HG02610 (cell line): ENCODE data around the gene NECAB3.

Experiments used
- ATAC-seq: cut with Tn5 transposase; IDR thresholded peaks from one replicate; pipeline ENCODE4 v1.9.1; 2021; ENCODE audit warnings: mild to moderate bottlenecking, moderate library complexity; ENCODE audit not compliant: unreplicated experiment

NECAB3 gene

DNA sequence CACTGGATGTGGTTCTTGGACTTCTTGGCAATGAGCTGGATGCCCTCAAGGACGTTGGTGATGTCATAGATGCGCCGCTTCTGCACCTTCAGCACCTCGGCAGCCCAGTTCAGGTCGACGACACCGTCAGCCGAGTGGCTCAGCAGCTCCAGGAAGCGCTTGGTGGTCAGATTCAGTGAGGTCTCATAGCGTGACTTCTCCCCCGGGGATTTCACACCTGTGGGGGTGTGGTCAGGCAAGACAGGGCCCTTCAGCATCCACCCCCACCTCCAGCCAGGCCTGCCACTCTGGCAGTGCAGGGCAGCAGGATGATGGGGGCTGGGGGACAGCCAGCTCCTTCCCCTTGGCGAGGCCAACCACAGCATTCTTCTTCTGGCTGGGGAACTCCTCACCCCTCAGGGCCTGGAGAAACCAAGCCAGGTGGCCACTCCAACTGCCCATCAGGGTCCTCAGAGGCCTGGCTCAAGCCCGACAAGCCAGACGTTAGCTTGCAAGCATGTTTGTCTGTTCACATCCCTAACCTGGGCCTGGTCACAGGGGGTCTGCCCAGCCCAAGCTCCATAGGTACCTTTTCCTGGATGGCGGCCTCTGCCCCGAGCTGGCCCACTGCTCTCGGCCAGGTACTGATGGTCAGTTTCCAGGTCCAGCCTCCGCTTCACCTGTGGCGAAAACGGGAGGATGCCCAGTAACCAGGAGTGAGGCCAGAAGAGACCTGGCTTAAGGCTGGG, 5.7 kb upstream of the NECAB3 start:
- no peak for ATAC-seq

DNA sequence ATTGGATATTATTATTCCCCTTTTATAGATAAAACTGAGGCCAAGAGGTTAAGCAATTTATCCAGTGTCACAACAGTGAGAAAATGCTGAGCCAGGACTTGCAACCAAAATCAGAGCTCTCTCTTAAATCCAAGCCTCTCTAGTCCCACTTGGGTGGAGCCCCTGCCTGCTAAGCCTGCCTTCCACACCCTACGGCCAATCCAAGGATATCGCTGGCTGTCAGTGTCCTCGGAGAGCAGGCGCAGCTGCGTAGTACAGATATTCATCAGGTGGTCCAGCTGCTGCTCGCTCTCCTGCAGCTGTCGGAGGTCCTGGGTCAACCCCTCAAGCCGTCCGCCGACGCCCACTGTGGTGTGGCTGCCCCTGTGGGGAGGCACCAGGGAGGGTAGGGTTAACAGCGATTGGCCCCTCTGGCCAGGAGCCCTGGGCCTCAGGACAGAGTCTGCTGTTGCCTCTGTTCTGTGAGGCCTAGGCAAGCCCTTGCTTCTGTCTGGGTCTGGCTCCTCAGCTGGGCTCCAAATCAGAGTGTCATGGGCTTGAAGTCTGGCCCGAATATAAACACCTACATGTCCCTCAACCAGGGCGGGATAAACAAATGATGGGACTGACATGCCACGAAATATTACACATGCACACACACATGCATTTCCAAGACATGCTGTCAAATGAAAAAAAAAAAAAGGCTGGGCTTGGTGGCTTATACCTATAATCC, 3.9 kb upstream of the NECAB3 start:
- ATAC-seq, result no peak

DNA sequence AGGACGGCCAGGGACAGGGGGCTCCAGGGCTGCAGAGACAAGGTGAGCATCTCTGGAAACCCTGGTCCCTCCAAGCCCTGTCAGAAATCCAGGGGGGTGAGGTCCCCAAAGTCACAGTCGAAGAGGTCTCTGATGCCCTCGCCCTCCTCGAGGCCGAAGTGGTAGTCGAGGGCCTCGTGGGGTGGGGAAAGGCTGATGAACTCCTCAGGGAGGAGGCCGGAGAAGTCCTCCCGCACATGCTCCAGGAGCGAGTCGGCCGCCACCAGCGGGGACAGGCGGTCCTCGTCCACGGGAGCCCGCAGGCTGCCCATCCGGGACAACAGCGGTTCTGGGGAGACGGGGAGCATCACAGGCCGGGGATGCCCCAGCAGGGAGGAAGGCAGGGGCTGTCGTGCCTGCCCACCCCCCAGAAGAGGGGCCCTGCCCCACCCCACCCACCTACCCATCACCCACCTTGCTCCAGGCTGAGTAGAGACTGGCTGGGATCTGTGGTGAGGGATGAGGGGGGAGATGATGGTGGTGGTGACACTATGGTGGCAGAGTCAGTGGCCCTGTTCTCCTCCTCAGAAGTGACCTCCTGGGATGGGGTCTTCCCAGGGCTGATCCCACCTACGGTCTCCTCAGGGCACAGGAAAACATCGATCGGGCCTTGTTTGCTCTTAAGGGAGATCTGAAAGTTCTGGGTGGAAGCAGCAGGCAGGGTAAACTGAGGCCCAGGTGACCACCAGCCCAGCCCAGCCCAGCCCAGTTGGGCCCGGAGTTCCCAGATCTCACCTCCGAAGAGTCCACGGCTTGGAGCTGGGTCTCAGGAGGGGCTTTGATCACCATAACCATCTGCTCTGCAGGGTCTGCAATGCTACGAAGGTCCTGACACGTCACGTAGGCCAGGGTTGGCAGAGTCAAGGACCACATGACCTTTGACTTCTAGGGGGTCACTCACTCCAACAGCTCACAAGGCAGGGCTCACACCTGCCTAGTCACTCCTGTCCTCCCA, 2.7 kb upstream of the NECAB3 start:
- no peak for ATAC-seq

DNA sequence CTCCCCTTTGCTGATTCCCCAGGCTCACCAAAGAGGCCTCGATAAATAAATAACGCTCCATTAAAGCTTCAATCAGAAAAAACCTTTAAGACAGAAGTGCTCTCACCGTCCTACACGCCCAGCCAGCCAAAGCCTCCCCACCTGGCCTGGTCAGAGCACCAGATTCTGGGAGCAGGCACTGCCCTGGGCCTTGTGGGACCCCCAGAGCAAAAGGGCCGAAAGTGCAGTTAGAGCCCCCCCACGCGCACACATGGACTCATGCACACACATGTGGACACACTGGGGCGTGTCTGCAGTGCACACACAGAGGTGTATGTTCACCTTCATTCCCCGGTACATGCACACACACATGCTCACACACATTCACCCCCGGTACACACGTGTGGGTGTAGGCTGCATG, 1.9 kb upstream of the NECAB3 start:
- ATAC-seq, result no peak

DNA sequence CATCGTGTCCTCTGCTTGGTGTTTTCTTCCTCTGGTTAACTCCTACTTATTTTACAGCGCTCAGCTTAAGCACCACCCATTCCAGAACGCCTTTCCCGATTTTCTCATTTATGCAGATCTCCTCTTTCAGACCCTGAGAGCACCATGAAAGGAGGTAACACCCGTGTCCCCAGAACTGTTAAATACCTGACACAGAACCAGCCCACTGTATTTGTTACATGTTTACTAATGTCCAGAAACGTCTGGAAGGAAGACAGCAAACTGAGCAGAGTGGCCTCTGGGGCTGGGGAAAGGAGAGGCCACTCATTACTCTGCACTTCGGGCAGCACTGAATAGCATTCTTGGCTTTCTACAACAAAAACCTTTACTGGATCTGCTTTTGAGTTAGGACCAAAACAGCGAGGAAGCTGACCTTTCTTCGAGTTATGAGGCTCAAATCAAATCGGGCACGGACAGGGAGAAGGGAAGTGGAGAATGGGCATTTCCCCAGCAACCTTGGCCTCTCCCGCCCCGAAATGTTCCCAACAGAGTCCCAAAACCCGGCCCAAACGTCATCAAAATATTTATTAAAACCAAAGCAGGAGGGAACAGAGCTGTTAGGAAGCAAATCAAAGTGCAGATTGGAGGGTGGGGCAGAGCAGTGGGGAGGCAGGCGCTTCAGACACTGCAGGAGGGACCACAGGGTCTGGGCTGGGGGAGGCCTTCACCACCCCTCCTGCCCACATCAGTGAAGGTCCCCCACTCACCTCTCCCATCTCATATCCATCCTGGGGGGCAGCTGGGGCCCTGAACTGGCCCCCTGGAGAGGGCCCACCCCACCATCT, 1.1 kb upstream of the NECAB3 start:
- no peak for ATAC-seq

DNA sequence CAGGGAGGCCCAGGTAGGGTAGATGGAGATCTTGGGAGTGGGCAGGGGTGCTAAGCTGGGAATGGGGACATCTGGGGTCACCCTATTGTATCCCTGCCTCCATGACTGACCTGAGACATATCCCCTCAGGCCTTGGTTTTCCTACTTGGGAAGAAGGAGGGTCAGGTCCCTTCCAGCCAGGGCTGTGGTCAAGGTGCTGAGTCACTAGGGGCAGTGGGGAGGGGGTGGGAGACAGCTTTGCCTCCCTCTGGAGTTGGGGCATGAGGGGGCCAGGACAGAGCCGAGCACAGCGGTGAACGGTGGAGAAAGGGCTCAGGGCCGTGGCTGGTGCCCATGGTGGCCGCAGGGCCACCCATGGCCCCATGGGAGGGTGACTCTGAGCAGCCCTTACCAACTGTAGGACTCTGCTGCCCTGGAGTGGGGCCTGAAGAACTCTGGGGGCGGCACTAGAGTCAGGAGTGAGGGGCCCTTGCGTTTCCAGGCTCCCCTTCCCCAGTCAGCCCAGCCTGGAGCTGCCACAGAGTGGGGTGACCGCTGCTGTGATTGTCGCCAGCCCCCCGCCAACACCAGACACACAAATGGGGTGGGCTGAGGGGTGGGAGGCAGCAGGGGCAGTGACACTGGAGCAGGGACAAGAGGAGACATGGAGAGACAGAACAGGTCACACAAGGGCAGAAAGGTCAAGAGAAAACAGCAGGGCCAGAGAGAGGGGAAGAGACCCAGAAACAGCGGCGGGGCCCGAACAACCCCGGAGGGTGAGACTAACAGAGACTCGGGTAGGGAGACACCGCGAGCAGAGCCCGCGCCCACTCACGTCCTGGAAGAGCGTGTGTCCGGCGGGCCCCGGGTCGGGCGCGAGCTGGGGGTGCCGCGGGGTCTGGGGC, 576 bp downstream of the NECAB3 start:
- ATAC-seq, result no peak

DNA sequence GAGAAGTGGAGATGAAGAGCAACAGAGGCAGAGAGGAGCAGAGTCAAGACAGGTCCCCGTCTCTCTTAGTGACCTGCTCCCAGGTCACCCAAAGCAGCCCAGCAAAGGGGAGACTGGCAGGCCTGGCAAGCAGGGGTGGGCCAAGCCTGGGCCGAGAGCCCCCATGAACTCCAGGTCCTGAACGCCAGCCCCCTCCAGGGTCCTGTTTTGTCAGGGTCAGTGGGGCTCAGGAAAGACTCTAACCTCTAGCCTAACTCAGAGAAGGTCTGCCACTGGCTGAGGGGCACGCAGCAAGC, 1.2 kb downstream of the NECAB3 start:
- ATAC-seq, result no peak

DNA sequence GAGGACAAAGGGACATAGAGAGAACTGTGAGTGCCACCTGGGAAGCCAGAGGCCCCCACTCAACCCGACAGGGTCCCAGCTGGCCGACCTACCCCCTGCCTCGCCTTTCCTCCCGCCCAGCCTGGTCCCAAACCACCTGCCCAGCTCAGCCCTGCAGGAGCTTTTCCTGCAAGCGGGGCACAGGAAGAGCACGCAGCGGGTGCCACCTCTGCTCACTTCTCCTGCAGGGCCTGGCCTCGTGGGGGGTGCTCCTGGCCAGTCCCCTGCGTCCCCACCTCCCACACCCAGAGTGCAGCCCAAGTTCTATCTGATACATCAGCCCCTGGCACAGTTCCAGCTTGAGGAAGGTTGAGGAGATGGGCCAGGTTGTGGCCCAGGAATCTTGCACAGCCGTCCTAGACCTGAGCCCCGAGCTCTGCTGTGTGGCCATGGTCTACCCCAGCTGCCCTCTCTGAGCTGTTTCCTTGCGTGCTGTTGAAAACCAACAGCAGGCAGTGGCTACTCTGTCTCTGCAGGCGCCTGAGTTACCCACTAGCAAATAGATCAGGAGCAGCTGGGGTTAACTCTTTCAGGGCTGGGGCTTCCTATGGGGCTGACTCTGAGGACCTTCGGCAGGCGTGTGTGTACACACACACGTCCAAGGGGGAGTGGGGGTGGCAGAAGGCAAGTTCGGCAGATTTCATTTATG, 1.7 kb downstream of the NECAB3 start:
- ATAC-seq, result no peak

DNA sequence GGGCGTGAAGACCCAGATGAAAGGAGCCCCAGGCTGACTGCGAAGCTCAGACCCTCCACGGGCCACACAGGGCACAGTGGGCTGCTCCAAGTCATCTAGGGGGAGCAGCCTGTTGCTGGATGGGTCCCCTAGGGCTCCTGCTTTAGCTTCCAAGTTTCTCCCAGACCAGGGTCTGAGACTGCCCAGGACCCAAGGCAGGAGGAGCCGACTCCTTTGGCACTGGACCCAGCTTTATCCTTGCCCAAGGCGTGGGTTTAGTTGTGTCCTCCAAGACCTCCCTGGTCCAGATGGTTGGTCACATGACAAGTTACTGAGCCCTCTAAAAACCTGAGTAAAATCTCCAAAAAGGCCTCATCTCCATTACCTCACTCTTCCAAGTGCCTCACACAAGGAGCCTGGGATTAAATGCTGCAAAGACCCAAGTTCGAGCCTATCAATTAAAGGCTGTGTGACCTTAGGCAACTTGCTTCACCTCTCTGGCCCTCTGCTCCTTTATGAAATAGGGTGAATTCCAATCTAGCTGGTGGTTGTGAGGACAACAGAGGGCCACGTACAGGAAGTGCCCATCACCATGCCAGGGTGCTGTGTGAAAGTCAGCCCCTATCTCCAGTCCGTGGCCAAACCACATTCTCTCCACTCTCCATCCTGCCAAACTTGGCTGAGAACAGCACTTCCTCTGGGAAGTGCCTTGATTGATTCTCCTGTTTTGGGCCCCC, 2.5 kb downstream of the NECAB3 start:
- ATAC-seq, result no peak

DNA sequence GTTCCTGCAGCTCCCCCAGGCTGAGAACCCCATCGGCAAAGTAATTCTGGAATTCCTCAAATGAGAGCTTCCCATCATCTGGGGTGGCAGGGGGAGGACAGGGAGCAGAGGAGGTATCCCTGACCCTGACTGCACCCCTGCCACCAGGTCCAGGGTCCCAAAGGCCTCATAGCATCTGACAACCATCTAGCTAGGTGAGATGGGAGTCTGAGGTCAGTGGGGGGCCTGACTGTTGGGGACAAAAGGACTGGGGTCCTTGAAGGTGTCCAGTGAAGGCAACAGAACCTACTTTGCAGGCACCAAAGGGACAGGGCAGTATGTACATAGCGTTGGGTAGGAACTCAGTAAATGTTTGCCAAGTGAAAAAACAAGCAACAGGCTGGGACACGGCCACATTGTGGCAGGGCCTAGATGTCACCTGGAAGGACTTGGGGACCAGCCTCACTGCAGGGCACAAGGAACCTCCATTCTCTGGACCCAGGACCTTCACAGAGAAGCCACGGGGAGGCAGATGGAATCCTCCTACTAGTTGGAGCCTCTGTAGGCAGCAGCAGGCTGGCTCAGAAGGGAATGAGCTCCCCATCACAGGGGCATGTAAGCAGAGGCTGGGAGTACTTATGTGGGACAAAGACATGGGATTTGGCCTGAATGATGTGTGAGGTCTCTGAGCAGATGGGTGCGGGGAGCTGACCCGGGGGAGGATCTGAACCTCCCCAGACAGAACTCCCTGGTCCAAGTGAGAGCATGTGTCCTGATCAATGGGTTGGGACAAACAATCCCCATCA, 3.3 kb downstream of the NECAB3 start:
- ATAC-seq, result no peak

DNA sequence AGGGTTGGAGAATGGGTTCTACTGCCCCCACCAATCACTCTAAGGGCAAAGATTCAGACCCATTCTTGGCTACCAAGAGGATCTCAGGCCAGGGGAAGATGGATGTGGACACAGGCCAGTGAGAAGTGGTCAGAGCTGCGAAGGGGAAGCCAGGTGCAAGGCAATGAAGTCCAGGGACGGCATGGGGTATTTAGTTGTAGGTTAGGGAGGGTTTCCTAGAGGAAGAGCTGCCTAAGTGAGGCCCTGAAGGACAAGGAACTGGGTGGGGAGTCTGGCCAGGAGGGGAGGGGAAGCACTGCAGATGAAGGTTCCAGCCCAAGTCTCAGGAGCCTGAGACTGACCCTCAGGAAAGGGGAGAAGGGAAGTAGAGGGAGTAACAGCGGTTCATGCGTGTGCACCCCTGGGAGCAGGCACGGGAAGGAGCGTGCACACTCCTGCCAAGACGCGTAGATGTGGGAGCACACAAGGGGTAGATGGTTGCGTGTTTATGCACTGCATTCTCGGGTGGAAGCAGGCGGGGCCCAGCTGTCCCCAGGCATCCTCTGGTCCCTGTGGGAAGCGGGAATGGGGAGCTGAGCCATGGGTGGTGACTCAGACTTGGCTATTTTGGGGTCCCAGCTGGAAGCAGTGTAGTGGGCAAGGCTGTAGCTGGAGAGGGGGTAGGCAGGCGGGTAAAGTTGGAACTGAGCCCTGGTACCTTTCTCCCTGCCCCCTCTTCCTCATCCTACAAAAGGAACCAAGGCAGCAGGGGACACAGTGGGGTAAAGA, 4.2 kb downstream of the NECAB3 start:
- no peak for ATAC-seq

DNA sequence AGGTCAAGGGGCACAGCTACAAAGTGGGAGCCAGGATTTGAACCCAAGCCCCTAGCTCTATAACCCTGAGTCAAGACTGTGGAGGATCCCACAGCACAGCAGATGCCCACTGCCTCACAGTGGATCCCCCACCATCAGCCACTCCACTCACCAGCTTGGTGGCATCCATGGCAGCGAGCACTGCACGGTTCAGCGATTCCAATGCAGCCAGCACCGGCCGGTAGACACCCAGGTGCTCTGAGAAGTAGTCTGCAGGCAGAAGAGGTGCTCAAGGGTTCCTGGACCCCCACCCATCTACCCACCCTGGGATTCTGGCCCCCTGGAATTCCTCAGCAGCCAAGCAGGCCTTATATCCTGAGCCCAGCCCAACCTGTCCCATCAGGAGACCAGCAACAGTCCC, 5.0 kb downstream of the NECAB3 start:
- no peak for ATAC-seq

DNA sequence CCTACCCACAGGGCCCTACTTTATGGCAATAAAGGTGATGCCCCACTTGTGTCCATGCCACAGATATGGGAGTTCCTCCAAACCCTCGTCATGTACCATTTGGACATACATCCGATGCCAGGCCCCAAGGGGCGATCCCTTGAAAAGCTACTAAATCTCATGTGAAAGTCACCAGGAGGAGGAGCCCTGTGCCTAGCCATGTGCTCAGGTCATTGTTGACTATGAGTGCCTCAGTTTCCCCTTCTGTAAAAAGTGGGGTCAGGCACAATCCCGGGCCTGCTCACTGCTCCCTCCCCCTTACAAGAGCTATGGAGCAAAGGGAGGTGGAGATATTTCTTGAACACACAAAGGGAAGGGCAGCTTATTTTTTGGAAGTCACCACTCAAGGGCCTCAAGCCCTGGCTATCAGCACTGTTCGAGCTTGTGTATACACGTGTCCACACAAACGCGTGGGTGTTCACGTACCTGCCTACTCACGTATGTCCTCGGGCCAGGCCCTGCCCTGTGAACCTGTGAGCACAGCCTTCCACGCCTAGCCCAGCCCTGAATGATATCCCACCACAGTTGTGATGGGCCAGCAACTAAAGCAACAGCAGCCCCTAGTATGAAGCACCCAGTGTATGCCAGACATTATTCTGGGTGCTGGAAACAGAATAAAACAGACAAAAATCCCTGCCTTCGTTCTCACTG, 5.6 kb downstream of the NECAB3 start:
- no peak for ATAC-seq

DNA sequence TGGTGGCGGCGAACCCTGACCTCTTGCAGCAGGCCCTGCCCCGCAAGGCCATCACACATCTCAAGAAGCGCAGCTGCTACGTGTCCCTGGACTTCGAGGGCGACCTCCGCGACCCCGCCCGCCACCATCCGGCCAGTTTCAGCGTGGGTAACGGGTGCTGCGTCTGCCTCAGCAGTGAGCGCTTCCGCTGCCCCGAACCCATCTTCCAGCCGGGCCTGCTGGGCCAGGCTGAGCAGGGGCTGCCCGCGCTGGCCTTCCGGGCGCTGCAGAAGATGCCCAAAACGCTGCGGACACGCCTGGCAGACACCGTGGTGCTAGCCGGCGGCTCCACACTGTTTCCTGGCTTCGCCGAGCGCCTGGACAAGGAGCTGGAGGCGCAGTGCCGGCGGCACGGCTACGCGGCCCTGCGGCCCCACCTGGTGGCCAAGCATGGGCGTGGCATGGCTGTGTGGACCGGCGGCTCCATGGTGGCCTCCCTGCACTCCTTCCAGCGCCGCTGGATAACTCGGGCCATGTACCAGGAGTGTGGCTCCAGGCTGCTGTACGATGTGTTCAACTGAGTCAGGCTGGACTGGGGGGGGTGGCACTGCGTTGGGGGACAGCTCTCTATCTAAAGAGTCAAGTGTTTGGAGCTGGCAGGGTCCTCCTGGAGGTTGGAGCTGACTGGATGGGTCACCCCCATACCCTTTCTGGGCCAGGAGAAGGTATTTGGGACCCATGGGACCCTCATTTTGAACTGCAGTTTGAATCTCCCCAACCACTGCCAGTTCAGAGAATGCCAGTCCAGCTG, 6.4 kb downstream of the NECAB3 start:
- ATAC-seq, result peak; percentile 48

DNA sequence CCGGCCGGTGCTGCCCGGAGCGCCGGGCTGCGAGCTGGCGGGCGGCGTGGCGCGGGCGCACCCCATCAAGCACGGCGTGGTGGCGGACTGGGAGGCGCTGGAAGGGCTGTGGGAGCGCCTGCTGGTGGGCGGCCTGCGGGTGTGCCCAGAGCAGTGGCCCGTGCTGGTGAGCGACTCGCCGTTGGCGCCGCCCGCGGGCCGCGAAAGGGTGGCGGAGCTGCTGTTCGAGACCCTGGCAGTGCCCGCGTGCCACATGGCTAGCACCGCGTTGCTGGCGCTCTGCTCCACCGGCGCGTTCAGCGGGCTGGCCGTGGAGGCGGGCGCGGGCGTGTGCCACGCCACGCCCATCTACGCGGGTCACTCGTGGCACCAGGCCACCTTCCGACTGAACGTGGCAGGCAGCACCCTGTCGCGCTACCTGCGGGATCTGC, 7.0 kb downstream of the NECAB3 start:
- ATAC-seq, result peak; percentile 2
